ENCODE measurements around the gene B4GALT5. TPM values are rescaled to one million over a fixed set of nuclear protein-coding genes. Genes with fewer than 3 reads are reported as not detected.
"Not testable (repeated sequence)": the region's sequence is repeated elsewhere in the genome, so short reads cannot be mapped to it uniquely, and the experiment has no call there.

B4GALT5 gene
- polyA plus RNA-seq, 3 donors, result 2.4 to 18.3 (median 2.7) TPM

DNA sequence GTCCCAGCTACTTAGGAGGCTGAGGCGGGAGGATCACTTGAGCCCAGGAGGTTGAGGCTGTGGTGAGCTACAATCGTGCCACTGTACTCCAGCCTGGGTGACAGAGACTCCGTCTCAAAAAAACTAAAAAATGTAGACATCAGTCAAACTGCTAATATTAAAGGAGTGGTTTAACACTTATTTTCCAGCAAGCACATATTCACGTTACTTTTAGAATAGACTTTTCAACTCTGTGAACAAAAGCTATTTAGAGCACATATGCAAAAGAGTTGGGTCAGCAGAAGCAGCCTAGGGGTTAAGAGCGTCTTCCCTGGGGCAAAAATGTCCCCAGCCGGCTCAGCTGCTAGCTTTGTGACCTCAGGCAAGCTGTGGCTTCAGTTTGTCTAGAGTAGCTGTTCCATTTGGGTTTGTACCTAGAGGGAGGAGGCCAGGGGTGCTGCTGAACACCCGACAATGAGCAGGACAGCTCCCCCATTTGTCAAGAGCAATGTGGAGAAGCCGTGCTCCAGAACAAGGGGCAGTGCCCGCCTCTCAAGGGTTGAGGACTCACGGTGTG lies 83.2 kb downstream of the B4GALT5 start:
- Mint-ChIP-seq H3K4me3 (no peak overlapping the region), H3K27ac (peak overlapping the region in 4 of 7 donors; percentile 6 to 71 (median 24)), H3K9me3 (peaks cover 0 to 9% (median 3%) of the 10 kb centered on the region in 7 donors), H3K27me3 (ENCODE audit: low read depth in 3 of 3) (no peaks in the 10 kb centered on the region), H3K36me3 (peaks cover 36 to 38% of the 10 kb centered on the region in 2 donors), H3K4me1 (peaks cover 7% of the 10 kb centered on the region)
- intact Hi-C loops (cut with micrococcal nuclease), result no loop called here
- Histone ChIP-seq H2AFZ (ENCODE audit: insufficient read depth, low read depth, low read length, poor library complexity, severe bottlenecking) (no peak overlapping the region), H3K9ac (ENCODE audit: insufficient read depth, low read length, poor library complexity, severe bottlenecking) (no peak overlapping the region), H4K20me1 (ENCODE audit: insufficient read depth, low read length) (no peaks in the 10 kb centered on the region), H3K4me2 (replicated peaks; ENCODE audit: extremely low read depth, low read length, poor library complexity, severe bottlenecking) (no peak overlapping the region), H3K4me1 (ENCODE audit: control insufficient read depth in 1 of 2, insufficient read depth in 2 of 2, low read length in 2 of 2) (no peaks in the 10 kb centered on the region), H3K79me2 (ENCODE audit: insufficient read depth, low read length) (no peaks in the 10 kb centered on the region), H3K4me3 (replicated peaks in 1 of 3; ENCODE audit: low read depth in 2 of 3, low read length in 3 of 3) (no peak overlapping the region), H3K27me3 (ENCODE audit: control insufficient read depth in 2 of 2, insufficient read depth in 2 of 2, low read length in 2 of 2) (no peaks in the 10 kb centered on the region), H3K9me3 (replicated peaks in 1 of 2; ENCODE audit: control insufficient read depth in 1 of 2, insufficient read depth in 1 of 2, low read length in 2 of 2) (peaks cover 0 to 7% of the 10 kb centered on the region in 2 donors), H3K36me3 (replicated peaks in 1 of 2; ENCODE audit: control insufficient read depth in 1 of 2, insufficient read depth in 2 of 2, low read length in 2 of 2) (peaks cover 27 to 32% of the 10 kb centered on the region in 2 donors), H3K27ac (ENCODE audit: low read depth in 1 of 2, low read length in 2 of 2) (no peak overlapping the region)
- 82% methylated on average over 3 of the region's 10 CpGs for WGBS (ENCODE audit: insufficient coverage)
- no peak for DNase-seq
- TF ChIP-seq, protein P1, sequence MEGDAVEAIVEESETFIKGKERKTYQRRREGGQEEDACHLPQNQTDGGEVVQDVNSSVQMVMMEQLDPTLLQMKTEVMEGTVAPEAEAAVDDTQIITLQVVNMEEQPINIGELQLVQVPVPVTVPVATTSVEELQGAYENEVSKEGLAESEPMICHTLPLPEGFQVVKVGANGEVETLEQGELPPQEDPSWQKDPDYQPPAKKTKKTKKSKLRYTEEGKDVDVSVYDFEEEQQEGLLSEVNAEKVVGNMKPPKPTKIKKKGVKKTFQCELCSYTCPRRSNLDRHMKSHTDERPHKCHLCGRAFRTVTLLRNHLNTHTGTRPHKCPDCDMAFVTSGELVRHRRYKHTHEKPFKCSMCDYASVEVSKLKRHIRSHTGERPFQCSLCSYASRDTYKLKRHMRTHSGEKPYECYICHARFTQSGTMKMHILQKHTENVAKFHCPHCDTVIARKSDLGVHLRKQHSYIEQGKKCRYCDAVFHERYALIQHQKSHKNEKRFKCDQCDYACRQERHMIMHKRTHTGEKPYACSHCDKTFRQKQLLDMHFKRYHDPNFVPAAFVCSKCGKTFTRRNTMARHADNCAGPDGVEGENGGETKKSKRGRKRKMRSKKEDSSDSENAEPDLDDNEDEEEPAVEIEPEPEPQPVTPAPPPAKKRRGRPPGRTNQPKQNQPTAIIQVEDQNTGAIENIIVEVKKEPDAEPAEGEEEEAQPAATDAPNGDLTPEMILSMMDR (IDR thresholded peaks at IDR 0.05), result no peak

DNA sequence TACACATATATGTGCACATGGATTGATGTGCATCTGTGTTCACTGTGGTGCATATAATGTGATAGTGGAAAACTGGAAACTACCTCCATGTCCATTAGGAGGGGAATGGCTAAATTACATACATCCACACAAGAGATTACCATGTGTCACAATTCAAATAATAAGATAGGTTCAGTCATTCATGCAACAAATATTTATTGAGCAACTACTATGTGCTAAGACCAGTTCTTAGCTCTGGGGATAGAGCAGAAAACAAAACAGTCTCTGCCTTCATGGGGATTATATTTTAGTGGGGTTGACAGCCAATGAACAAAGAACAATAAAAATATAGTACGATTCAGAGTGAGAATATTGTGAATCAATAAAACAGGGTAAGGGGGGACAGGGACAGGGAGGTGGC lies 84.1 kb downstream of the B4GALT5 start:
- Mint-ChIP-seq H3K36me3 (peaks cover 29 to 30% of the 10 kb centered on the region in 2 donors), H3K27me3 (ENCODE audit: low read depth in 3 of 3) (peaks cover 0 to under 1% (median 0%) of the 10 kb centered on the region in 3 donors), H3K4me3 (no peak overlapping the region), H3K9me3 (peaks cover 0 to 9% (median 3%) of the 10 kb centered on the region in 7 donors), H3K4me1 (peaks cover 12% of the 10 kb centered on the region), H3K27ac (no peak overlapping the region)
- Histone ChIP-seq H3K27me3 (ENCODE audit: control insufficient read depth in 2 of 2, insufficient read depth in 2 of 2, low read length in 2 of 2) (no peaks in the 10 kb centered on the region), H3K4me1 (ENCODE audit: control insufficient read depth in 1 of 2, insufficient read depth in 2 of 2, low read length in 2 of 2) (no peaks in the 10 kb centered on the region), H3K36me3 (replicated peaks in 1 of 2; ENCODE audit: control insufficient read depth in 1 of 2, insufficient read depth in 2 of 2, low read length in 2 of 2) (peaks cover 18 to 24% of the 10 kb centered on the region in 2 donors), H3K9ac (ENCODE audit: insufficient read depth, low read length, poor library complexity, severe bottlenecking) (no peak overlapping the region), H4K20me1 (ENCODE audit: insufficient read depth, low read length) (no peaks in the 10 kb centered on the region), H3K4me2 (replicated peaks; ENCODE audit: extremely low read depth, low read length, poor library complexity, severe bottlenecking) (no peak overlapping the region), H3K9me3 (replicated peaks in 1 of 2; ENCODE audit: control insufficient read depth in 1 of 2, insufficient read depth in 1 of 2, low read length in 2 of 2) (peaks cover 0 to 7% of the 10 kb centered on the region in 2 donors), H3K79me2 (ENCODE audit: insufficient read depth, low read length) (no peaks in the 10 kb centered on the region), H3K4me3 (replicated peaks in 1 of 3; ENCODE audit: low read depth in 2 of 3, low read length in 3 of 3) (no peak overlapping the region), H3K27ac (ENCODE audit: low read depth in 1 of 2, low read length in 2 of 2) (no peak overlapping the region), H2AFZ (ENCODE audit: insufficient read depth, low read depth, low read length, poor library complexity, severe bottlenecking) (no peak overlapping the region)
- WGBS (ENCODE audit: insufficient coverage), result 100% methylated on average over 1 of the region's 1 CpG
- no peak for DNase-seq
- TF ChIP-seq, protein P1 (IDR thresholded peaks at IDR 0.05), result no peak
- intact Hi-C loops (cut with micrococcal nuclease), result no loop called here

DNA sequence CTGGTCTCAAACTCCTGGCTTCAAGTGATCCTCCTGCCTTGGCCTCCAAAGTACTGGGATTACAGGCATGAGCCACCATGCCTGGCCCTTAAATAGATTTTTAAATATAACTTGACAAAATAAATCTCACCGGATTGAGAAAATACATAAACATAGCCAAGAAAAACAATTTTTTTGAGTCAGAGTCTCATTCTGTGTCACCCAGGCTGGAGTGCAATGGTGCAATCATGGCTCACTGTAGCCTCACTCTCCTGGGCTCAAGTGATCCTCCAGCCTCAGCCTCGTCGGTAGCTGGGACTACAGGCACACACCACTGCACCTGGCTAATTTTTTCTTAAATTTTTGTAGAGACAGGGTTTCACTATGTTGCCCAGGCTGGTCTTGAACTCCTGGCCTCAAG lies 85.4 kb downstream of the B4GALT5 start:
- H3K79me2 ChIP-seq (ENCODE audit: insufficient read depth, low read length); H3K27me3 ChIP-seq (ENCODE audit: control insufficient read depth in 2 of 2, insufficient read depth in 2 of 2, low read length in 2 of 2); DNase-seq; H3K4me3 ChIP-seq (replicated peaks in 1 of 3; ENCODE audit: low read depth in 2 of 3, low read length in 3 of 3); H3K27me3 Mint-ChIP-seq (ENCODE audit: low read depth in 3 of 3); H3K27ac ChIP-seq (ENCODE audit: low read depth in 1 of 2, low read length in 2 of 2); H3K9me3 ChIP-seq (replicated peaks in 1 of 2; ENCODE audit: control insufficient read depth in 1 of 2, insufficient read depth in 1 of 2, low read length in 2 of 2); H2AFZ ChIP-seq (ENCODE audit: insufficient read depth, low read depth, low read length, poor library complexity, severe bottlenecking); H3K9me3 Mint-ChIP-seq; H3K9ac ChIP-seq (ENCODE audit: insufficient read depth, low read length, poor library complexity, severe bottlenecking); H3K4me3 Mint-ChIP-seq; H3K27ac Mint-ChIP-seq; H3K4me1 ChIP-seq (ENCODE audit: control insufficient read depth in 1 of 2, insufficient read depth in 2 of 2, low read length in 2 of 2); H3K4me2 ChIP-seq (replicated peaks; ENCODE audit: extremely low read depth, low read length, poor library complexity, severe bottlenecking); intact Hi-C loops (cut with micrococcal nuclease); H4K20me1 ChIP-seq (ENCODE audit: insufficient read depth, low read length): not testable (repeated sequence)
- Mint-ChIP-seq H3K36me3 (peaks cover 18% of the 10 kb centered on the region in 2 donors), H3K4me1 (peaks cover 12% of the 10 kb centered on the region)
- 95% methylated on average over 3 of the region's 3 CpGs for WGBS (ENCODE audit: insufficient coverage)
- H3K36me3 ChIP-seq (replicated peaks in 1 of 2; ENCODE audit: control insufficient read depth in 1 of 2, insufficient read depth in 2 of 2, low read length in 2 of 2), result peaks cover 7 to 10% of the 10 kb centered on the region in 2 donors

Data from CD14-positive monocyte (primary cell).